ENCODE results near the gene ASB13. TPM values are rescaled to one million over a fixed set of nuclear protein-coding genes. Genes with fewer than 3 reads are reported as not detected.

ASB13 gene
- total RNA-seq, 3 donors from 2014 or later: 37.9 to 61.8 (median 42.9) TPM

DNA sequence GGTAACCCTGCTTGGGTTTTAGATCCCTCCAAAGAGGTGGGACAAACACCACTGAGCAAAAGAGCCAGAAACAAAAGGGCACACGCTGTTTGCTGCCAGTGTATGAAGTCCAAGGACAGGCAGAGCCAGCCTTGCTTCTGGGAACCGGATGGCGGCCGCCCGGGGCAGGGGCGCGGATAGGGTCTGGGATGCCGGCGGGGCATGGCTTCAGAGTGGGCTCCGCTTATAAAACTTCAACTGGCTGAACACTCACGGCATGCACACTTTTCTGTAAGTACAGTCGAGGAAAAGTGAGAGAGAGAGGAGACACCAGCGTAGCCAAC is 62.6 kb downstream of the ASB13 start:
- H3K9me3 ChIP-seq: no peaks in the 10 kb centered on the region
- H3K27me3 ChIP-seq: no peaks in the 10 kb centered on the region
- no peak for DNase-seq (ENCODE audit: low spot score in 2 of 2)
- H3K4me3 ChIP-seq: no peak overlapping the region
- intact Hi-C loops (cut with DNase I; ENCODE audit: low total_unique reads): no loop called here
- no peak overlapping the region for H3K27ac ChIP-seq
- no peaks in the 10 kb centered on the region for H3K4me1 ChIP-seq
- no peaks in the 10 kb centered on the region for H3K36me3 ChIP-seq
- TF ChIP-seq POLR2AphosphoS5 (IDR thresholded peaks at IDR 0.05) (no peak), POLR2A (IDR thresholded peaks at IDR 0.05) (no peak)
- TF ChIP-seq, protein P1, sequence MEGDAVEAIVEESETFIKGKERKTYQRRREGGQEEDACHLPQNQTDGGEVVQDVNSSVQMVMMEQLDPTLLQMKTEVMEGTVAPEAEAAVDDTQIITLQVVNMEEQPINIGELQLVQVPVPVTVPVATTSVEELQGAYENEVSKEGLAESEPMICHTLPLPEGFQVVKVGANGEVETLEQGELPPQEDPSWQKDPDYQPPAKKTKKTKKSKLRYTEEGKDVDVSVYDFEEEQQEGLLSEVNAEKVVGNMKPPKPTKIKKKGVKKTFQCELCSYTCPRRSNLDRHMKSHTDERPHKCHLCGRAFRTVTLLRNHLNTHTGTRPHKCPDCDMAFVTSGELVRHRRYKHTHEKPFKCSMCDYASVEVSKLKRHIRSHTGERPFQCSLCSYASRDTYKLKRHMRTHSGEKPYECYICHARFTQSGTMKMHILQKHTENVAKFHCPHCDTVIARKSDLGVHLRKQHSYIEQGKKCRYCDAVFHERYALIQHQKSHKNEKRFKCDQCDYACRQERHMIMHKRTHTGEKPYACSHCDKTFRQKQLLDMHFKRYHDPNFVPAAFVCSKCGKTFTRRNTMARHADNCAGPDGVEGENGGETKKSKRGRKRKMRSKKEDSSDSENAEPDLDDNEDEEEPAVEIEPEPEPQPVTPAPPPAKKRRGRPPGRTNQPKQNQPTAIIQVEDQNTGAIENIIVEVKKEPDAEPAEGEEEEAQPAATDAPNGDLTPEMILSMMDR (IDR thresholded peaks at IDR 0.05): no peak

DNA sequence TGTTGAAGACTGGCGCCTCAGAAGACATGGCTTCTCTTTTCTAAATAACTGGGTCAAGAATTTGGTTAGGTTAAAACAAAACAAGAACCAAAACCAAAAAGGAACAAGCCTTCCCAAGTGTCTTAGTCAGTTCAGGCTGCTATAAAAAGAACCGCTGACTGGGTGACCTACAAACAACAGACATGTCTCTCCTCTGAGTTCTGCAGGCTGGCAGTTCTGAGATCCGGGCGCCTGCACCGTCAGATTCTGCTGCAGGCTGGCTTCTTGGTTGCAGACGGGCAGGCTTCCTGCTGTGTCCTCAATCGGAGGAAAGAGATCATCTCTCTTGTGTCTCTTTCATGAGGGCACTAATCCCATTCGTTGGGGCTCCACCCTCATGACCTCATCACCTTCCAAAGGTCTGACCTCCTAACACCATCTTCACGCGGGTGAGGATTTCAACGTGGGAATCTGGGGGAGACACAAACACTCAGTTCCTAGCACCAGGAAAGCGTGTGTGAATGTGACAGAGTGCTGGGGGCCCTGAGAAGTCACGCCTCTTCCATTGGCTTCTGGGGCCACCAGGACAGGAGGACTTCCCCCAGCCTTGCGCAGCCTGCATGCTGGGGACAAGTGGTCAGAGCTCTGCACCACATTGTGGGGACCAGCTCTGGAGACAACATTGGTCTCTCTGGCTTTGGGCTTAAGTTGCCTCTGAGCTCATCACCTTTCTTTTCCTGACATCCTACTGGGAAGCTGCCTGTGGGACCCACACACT is 63.1 kb downstream of the ASB13 start:
- H3K27me3 ChIP-seq: no peaks in the 10 kb centered on the region
- DNase-seq (ENCODE audit: low spot score in 2 of 2): no peak
- TF ChIP-seq, protein P1 (IDR thresholded peaks at IDR 0.05): no peak
- TF ChIP-seq POLR2AphosphoS5 (IDR thresholded peaks at IDR 0.05): no peak
- no peak for TF ChIP-seq POLR2A (IDR thresholded peaks at IDR 0.05)
- intact Hi-C loops (cut with DNase I; ENCODE audit: low total_unique reads): no loop called here
- H3K4me1 ChIP-seq: no peaks in the 10 kb centered on the region
- H3K9me3 ChIP-seq: no peaks in the 10 kb centered on the region
- H3K4me3 ChIP-seq: no peak overlapping the region
- no peaks in the 10 kb centered on the region for H3K36me3 ChIP-seq
- no peak overlapping the region for H3K27ac ChIP-seq

DNA sequence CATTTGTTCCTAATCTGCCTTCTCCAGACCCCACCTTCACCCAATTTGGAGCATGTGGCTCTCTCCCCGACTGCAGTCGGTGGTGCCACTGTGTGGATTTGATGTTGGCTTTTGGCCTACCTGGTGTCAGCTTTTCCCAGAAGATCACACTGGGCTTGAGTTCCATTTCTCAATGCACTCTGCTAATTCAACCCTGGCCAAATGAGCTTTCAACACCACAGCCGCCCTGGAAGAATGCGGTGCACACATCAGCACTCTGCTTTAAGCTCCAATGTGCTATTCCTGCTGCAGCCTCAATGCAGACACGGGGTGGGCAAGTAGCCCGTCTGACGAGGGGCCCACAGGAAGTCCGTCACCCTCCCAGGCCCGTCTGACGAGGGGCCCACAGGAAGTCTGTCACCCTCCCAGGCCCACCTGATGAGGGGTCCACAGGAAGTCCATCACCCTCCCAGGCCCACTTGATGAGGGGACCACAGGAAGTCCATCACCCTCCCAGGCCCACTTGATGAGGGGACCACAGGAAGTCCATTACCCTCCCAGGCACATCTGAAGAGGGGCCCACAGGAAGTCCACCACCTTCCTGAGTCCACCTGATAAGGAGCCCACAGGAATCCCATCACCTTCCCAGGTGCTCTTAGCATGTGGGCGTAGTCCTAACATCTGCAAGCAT is 64.4 kb downstream of the ASB13 start:
- Histone ChIP-seq H3K4me1 (no peaks in the 10 kb centered on the region), H3K36me3 (no peaks in the 10 kb centered on the region), H3K27me3 (no peaks in the 10 kb centered on the region), H3K9me3 (no peaks in the 10 kb centered on the region), H3K4me3 (no peak overlapping the region), H3K27ac (no peak overlapping the region)
- intact Hi-C loops (cut with DNase I; ENCODE audit: low total_unique reads): no loop called here
- TF ChIP-seq POLR2AphosphoS5 (IDR thresholded peaks at IDR 0.05) (no peak), POLR2A (IDR thresholded peaks at IDR 0.05) (no peak)
- TF ChIP-seq, protein P1 (IDR thresholded peaks at IDR 0.05): no peak
- no peak for DNase-seq (ENCODE audit: low spot score in 2 of 2)

DNA sequence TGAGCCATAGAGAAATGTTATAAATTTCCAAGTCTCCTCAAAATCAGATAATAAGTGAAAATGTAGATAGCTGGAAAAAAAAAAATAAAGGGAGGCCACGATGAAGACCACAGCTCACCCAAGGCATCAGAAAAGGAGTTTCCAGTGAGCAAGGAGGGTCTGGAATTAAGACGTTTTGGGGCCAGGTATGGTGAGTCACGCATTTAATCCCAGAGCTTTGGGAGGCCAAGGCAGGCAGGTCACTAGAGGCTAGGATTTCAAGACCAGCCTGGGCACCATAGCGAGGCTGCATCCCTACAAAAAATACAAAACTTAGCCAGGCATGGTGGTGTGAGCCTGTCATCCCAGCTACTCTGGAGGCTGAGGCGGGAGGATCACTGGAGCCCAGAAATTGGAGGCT is 65.5 kb downstream of the ASB13 start:
- Histone ChIP-seq H3K36me3 (no peaks in the 10 kb centered on the region), H3K27me3 (no peaks in the 10 kb centered on the region), H3K27ac (no peak overlapping the region), H3K9me3 (no peaks in the 10 kb centered on the region), H3K4me1 (no peaks in the 10 kb centered on the region), H3K4me3 (no peak overlapping the region)
- TF ChIP-seq, protein P1 (IDR thresholded peaks at IDR 0.05): no peak
- no peak for TF ChIP-seq POLR2AphosphoS5 (IDR thresholded peaks at IDR 0.05)
- TF ChIP-seq POLR2A (IDR thresholded peaks at IDR 0.05): no peak
- no peak for DNase-seq (ENCODE audit: low spot score in 2 of 2)
- intact Hi-C loops (cut with DNase I; ENCODE audit: low total_unique reads): no loop called here
